SK-N-SH (cell line): ENCODE measurements around the gene LTC4S. TPM values are rescaled to one million over a fixed set of nuclear protein-coding genes. Genes with fewer than 3 reads are reported as not detected.
"Not testable (repeated sequence)": the region's sequence is repeated elsewhere in the genome, so short reads cannot be mapped to it uniquely, and the experiment has no call there.

Experiments used
- CTCF ChIA-PET: fragments of 300-600, 350-600 bp; formaldehyde crosslinking; extraction: SDS; loops from one replicate; lab custom pipeline; 2021; lab: Yijun Ruan, JAX
- POLR2A ChIA-PET: fragments of 350-600 bp; sonication (Branson Sonifier 250); formaldehyde crosslinking; extraction: SDS; loops from one replicate; lab custom pipeline; 2020; ENCODE audit warnings: antibody characterized with exemption, inconsistent platforms; lab: Yijun Ruan, JAX
- DNase-seq: peaks from one replicate; pipeline ENCODE4 v3.0.0; 2012
- H2AFZ ChIP-seq: fragments of 200-600 bp; sonication (generic); 2 replicates; pipeline ENCODE4 v1.8.1; 2016; ENCODE audit warnings: antibody characterized with exemption, mild to moderate bottlenecking, low read depth
- H3F3A ChIP-seq: fragments of 200-600 bp; sonication (generic); replicated peaks from 2 replicates; pipeline ENCODE3; 2016; ENCODE audit warnings: antibody characterized with exemption, mild to moderate bottlenecking; ENCODE audit not compliant: insufficient read depth
- H3K27ac ChIP-seq, 2 experiments: fragments of 200-500 bp in 1 of 2; fragments of 200-600 bp in 1 of 2; sonication (Bioruptor generic) in 1 of 2; sonication (generic), shearing (Covaris generic) in 1 of 2; 2 replicates each; pipeline versions ENCODE4 v1.5.1 to v1.6.1; 2014 to 2016; ENCODE audit warnings: low read depth in 2 of 2, inconsistent platforms in 1 of 2, low read length in 1 of 2, mild to moderate bottlenecking in 1 of 2, mixed read lengths in 1 of 2
- H3K27me3 ChIP-seq: fragments of 200-600 bp; sonication (generic), shearing (Covaris generic); 2 replicates; pipeline ENCODE4 v1.6.1; 2016; ENCODE audit warnings: mixed run types; ENCODE audit not compliant: insufficient read depth
- H3K36me3 ChIP-seq, 2 experiments: fragments of 200-500 bp in 1 of 2; fragments of 200-600 bp in 1 of 2; sonication (Bioruptor generic) in 1 of 2; sonication (generic) in 1 of 2; replicated peaks in 1 of 2; 2 replicates each; pipeline versions ENCODE3 to v1.5.1; 2014 to 2016; ENCODE audit warnings: low read length in 1 of 2, mild to moderate bottlenecking in 1 of 2; ENCODE audit not compliant: insufficient read depth in 2 of 2, control insufficient read depth in 1 of 2
- H3K4me1 ChIP-seq, 2 experiments: fragments of 200-500 bp in 1 of 2; fragments of 200-600 bp in 1 of 2; sonication (Bioruptor generic) in 1 of 2; sonication (generic), shearing (Covaris generic) in 1 of 2; 2 replicates each; pipeline versions ENCODE4 v1.5.1 to v1.6.1; 2014 to 2016; ENCODE audit warnings: low read depth in 1 of 2, low read length in 1 of 2, mixed run types in 1 of 2; ENCODE audit not compliant: insufficient read depth in 2 of 2, control insufficient read depth in 1 of 2
- H3K4me2 ChIP-seq: fragments of 200-600 bp; sonication (generic), shearing (Covaris generic); 2 replicates; pipeline ENCODE4 v1.6.1; 2017; ENCODE audit warnings: mixed run types
- H3K4me3 ChIP-seq, 2 experiments: fragments of 200-500 bp in 1 of 2; fragments of 200-600 bp in 1 of 2; sonication (Bioruptor generic) in 1 of 2; sonication (generic), shearing (Covaris generic) in 1 of 2; 2 replicates each; pipeline versions ENCODE4 v1.5.1 to v1.8.1; 2014 to 2016; ENCODE audit warnings: low read depth in 2 of 2, inconsistent platforms in 1 of 2, low read length in 1 of 2, mild to moderate bottlenecking in 1 of 2, mixed read lengths in 1 of 2, moderate library complexity in 1 of 2
- H3K79me2 ChIP-seq: fragments of 200-600 bp; sonication (generic); 2 replicates; pipeline ENCODE4 v1.8.1; 2017; ENCODE audit warnings: mild to moderate bottlenecking; ENCODE audit not compliant: insufficient read depth
- H3K9ac ChIP-seq: fragments of 200-600 bp; sonication (generic); 2 replicates; pipeline ENCODE4 v1.6.1; 2017; ENCODE audit warnings: mixed run types
- H3K9me2 ChIP-seq: fragments of 200-600 bp; sonication (generic); 2 replicates; pipeline ENCODE4 v1.6.1; 2017; ENCODE audit warnings: mixed run types
- H3K9me3 ChIP-seq: fragments of 200-600 bp; sonication (generic); 2 replicates; pipeline ENCODE4 v1.6.1; 2017; ENCODE audit warnings: mixed run types, mild to moderate bottlenecking, moderate library complexity
- H4K20me1 ChIP-seq: fragments of 200-600 bp; sonication (generic); 2 replicates; pipeline ENCODE4 v1.6.1; 2017; ENCODE audit warnings: mild to moderate bottlenecking, mixed run types; ENCODE audit not compliant: insufficient read depth
- CHD2 ChIP-seq: fragments of 150-350 bp; IDR thresholded peaks from 2 replicates; pipeline ENCODE4 v1.6.1; 2018; ENCODE audit warnings: low read length; ENCODE audit not compliant: partially characterized antibody
- ELF1 ChIP-seq: IDR thresholded peaks from 2 replicates; pipeline ENCODE4 v1.4.0; 2012
- EZH2phosphoT487 ChIP-seq: fragments of 200-600 bp; sonication (generic); IDR thresholded peaks from 2 replicates; pipeline ENCODE4 v1.6.1; 2017; ENCODE audit warnings: low read depth, mixed run types, mild to moderate bottlenecking, antibody characterized with exemption, moderate library complexity, borderline replicate concordance
- FOSL2 ChIP-seq: IDR thresholded peaks from 2 replicates; pipeline ENCODE4 v1.4.0; 2012; ENCODE audit warnings: low read depth, mild to moderate bottlenecking, moderate library complexity, borderline replicate concordance
- FOXJ3 ChIP-seq: sonication (generic); formaldehyde crosslinking; IDR thresholded peaks from 2 replicates; pipeline ENCODE4 v1.5.1; 2020; ENCODE audit warnings: mild to moderate bottlenecking, missing genetic modification reagents
- FOXM1 ChIP-seq: IDR thresholded peaks from 2 replicates; pipeline ENCODE4 v1.4.0; 2012; ENCODE audit warnings: low read depth, mild to moderate bottlenecking
- GATA2 ChIP-seq: sonication (generic); formaldehyde crosslinking; IDR thresholded peaks from 2 replicates; pipeline ENCODE4 v1.5.0; 2020; ENCODE audit warnings: mild to moderate bottlenecking, missing genetic modification reagents
- JUND ChIP-seq: IDR thresholded peaks from 2 replicates; pipeline ENCODE4 v1.4.0; 2012
- NFIC ChIP-seq: IDR thresholded peaks from 2 replicates; pipeline ENCODE4 v1.4.0; 2012; ENCODE audit warnings: borderline replicate concordance
- POLR2AphosphoS5 ChIP-seq: IDR thresholded peaks from 2 replicates; pipeline ENCODE4 v1.6.1; 2012; ENCODE audit warnings: low read depth, low read length
- RAD21 ChIP-seq: IDR thresholded peaks from 2 replicates; pipeline ENCODE4 v1.6.1; 2012; ENCODE audit warnings: mild to moderate bottlenecking, low read length
- RCOR1 ChIP-seq: fragments of 150-350 bp; IDR thresholded peaks from 2 replicates; pipeline ENCODE4 v1.6.1; 2017; ENCODE audit warnings: antibody characterized with exemption, low read length
- RXRA ChIP-seq: IDR thresholded peaks from 2 replicates; pipeline ENCODE4 v1.4.0; 2012; ENCODE audit warnings: low read depth, mild to moderate bottlenecking, borderline replicate concordance
- SIN3A ChIP-seq: IDR thresholded peaks from 2 replicates; pipeline ENCODE4 v1.6.1; 2012; ENCODE audit warnings: low read depth, mild to moderate bottlenecking, low read length, moderate library complexity, borderline replicate concordance
- TAF1 ChIP-seq: IDR thresholded peaks from 2 replicates; pipeline ENCODE4 v1.6.1; 2012; ENCODE audit warnings: low read depth, mild to moderate bottlenecking, low read length, moderate library complexity, borderline replicate concordance
- TCF12 ChIP-seq: IDR thresholded peaks from 2 replicates; pipeline ENCODE4 v1.4.0; 2012
- WGBS: methylation state at CpG from one replicate; pipeline ENCODE4 v1.1.6; 2017; ENCODE audit warnings: low lambda C conversion rate; 5-methylcytosine and 5-hydroxymethylcytosine counted together
- polyA plus RNA-seq, 3 experiments: library from polyadenylated mRNA; depleted of rRNA; stranded (reverse); fragments of >200 nt; gene quantifications; 2 replicates each; pipeline ENCODE4 v1.2.3, GENCODE V29; 2012
- TF ChIP-seq, protein P1 (sequence below): IDR thresholded peaks from 2 replicates; pipeline ENCODE4 v1.4.0; 2012; ENCODE audit warnings: low read depth, borderline replicate concordance
- TF ChIP-seq, protein P2 (sequence below): fragments of 200-600 bp; sonication (generic); IDR thresholded peaks from 2 replicates; pipeline ENCODE4 v1.6.1; 2017; ENCODE audit warnings: antibody characterized with exemption, mild to moderate bottlenecking, moderate library complexity
- TF ChIP-seq, protein P3 (sequence below): IDR thresholded peaks from 2 replicates; pipeline ENCODE4; 2012
- TF ChIP-seq, protein P4 (sequence below): IDR thresholded peaks from 2 replicates; pipeline ENCODE4 v1.6.1; 2012; ENCODE audit warnings: mild to moderate bottlenecking, low read depth, low read length, moderate library complexity

The LTC4S gene
- polyA plus RNA-seq, 1 of the 3 experiments (the other 2 are of a cell fraction): 0.43 TPM

DNA sequence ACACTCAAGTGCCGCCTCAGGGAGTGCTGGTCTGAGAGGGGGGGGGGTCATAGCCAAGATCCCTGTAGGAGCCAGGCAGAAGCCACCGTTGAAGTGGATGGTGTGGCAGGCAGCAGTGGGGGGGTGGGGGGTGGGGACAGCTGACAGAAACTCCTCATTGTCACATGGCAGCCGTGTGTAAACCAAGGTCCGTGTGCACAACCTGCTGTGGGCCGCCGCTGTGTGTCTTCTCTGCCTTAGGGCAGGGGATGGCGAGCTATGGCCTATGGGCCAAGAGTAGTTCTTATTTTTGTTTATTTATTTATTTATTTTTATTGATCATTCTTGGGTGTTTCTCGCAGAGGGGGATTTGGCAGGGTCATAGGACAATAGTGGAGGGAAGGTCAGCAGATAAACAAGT lies 40.3 kb downstream of the LTC4S start:
- DNase-seq: no peak
- Histone ChIP-seq H3K27me3 (no peaks in the 10 kb centered on the region), H3K4me1 (no peaks in the 10 kb centered on the region; a peak in 1 of 4 replicates), H2AFZ (no peak overlapping the region), H3K79me2 (peaks cover 17% of the 10 kb centered on the region), H3K4me2 (no peak overlapping the region), H3K9ac (no peak overlapping the region), H3K27ac (no peak overlapping the region), H3K36me3 (peaks cover 61 to 67% of the 10 kb centered on the region in 2 experiments), H3K9me3 (no peaks in the 10 kb centered on the region), H3F3A (peaks cover 52% of the 10 kb centered on the region), H4K20me1 (peaks cover 44% of the 10 kb centered on the region), H3K9me2 (no peaks in the 10 kb centered on the region), H3K4me3 (no peak overlapping the region)
- WGBS: 94% methylated on average over 8 of the region's 8 CpGs
- POLR2A ChIA-PET: no interaction called here
- TF ChIP-seq GATA2 (CRISPR knock-in tag) (no peak), ELF1 (no peak), TCF12 (no peak), SIN3A (no peak), JUND (no peak), FOXJ3 (CRISPR knock-in tag) (no peak), FOXM1 (no peak), RXRA (no peak), RAD21 (no peak), FOSL2 (no peak), TAF1 (no peak), CHD2 (no peak), RCOR1 (no peak), POLR2AphosphoS5 (no peak), EZH2phosphoT487 (no peak), NFIC (no peak)
- TF ChIP-seq, protein P1, sequence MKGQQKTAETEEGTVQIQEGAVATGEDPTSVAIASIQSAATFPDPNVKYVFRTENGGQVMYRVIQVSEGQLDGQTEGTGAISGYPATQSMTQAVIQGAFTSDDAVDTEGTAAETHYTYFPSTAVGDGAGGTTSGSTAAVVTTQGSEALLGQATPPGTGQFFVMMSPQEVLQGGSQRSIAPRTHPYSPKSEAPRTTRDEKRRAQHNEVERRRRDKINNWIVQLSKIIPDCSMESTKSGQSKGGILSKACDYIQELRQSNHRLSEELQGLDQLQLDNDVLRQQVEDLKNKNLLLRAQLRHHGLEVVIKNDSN: no peak
- TF ChIP-seq, protein P2, sequence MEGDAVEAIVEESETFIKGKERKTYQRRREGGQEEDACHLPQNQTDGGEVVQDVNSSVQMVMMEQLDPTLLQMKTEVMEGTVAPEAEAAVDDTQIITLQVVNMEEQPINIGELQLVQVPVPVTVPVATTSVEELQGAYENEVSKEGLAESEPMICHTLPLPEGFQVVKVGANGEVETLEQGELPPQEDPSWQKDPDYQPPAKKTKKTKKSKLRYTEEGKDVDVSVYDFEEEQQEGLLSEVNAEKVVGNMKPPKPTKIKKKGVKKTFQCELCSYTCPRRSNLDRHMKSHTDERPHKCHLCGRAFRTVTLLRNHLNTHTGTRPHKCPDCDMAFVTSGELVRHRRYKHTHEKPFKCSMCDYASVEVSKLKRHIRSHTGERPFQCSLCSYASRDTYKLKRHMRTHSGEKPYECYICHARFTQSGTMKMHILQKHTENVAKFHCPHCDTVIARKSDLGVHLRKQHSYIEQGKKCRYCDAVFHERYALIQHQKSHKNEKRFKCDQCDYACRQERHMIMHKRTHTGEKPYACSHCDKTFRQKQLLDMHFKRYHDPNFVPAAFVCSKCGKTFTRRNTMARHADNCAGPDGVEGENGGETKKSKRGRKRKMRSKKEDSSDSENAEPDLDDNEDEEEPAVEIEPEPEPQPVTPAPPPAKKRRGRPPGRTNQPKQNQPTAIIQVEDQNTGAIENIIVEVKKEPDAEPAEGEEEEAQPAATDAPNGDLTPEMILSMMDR: no peak
- TF ChIP-seq, protein P3, sequence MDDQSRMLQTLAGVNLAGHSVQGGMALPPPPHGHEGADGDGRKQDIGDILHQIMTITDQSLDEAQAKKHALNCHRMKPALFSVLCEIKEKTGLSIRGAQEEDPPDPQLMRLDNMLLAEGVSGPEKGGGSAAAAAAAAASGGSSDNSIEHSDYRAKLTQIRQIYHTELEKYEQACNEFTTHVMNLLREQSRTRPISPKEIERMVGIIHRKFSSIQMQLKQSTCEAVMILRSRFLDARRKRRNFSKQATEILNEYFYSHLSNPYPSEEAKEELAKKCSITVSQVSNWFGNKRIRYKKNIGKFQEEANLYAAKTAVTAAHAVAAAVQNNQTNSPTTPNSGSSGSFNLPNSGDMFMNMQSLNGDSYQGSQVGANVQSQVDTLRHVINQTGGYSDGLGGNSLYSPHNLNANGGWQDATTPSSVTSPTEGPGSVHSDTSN: no peak
- TF ChIP-seq, protein P4, sequence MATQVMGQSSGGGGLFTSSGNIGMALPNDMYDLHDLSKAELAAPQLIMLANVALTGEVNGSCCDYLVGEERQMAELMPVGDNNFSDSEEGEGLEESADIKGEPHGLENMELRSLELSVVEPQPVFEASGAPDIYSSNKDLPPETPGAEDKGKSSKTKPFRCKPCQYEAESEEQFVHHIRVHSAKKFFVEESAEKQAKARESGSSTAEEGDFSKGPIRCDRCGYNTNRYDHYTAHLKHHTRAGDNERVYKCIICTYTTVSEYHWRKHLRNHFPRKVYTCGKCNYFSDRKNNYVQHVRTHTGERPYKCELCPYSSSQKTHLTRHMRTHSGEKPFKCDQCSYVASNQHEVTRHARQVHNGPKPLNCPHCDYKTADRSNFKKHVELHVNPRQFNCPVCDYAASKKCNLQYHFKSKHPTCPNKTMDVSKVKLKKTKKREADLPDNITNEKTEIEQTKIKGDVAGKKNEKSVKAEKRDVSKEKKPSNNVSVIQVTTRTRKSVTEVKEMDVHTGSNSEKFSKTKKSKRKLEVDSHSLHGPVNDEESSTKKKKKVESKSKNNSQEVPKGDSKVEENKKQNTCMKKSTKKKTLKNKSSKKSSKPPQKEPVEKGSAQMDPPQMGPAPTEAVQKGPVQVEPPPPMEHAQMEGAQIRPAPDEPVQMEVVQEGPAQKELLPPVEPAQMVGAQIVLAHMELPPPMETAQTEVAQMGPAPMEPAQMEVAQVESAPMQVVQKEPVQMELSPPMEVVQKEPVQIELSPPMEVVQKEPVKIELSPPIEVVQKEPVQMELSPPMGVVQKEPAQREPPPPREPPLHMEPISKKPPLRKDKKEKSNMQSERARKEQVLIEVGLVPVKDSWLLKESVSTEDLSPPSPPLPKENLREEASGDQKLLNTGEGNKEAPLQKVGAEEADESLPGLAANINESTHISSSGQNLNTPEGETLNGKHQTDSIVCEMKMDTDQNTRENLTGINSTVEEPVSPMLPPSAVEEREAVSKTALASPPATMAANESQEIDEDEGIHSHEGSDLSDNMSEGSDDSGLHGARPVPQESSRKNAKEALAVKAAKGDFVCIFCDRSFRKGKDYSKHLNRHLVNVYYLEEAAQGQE: no peak
- CTCF ChIA-PET: no interaction called here

DNA sequence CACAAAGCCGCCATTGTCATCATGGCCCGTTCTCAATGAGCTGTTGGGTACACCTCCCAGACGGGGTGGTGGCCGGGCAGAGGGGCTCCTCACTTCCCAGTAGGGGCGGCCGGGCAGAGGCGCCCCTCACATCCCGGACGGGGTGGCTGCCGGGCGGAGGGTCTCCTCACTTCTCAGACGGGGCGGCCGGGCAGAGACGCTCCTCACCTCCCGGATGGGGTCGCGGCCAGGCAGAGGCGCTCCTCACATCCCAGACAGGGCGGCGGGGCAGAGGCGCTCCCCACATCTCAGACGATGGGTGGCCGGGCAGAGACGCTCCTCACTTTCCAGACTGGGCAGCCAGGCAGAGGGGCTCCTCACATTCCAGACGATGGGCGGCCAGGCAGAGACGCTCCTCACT lies 41.1 kb downstream of the LTC4S start:
- H3K79me2 ChIP-seq, H2AFZ ChIP-seq, POLR2A ChIA-PET, H3K27ac ChIP-seq, H3K4me3 ChIP-seq, H3K4me1 ChIP-seq, H3K9me2 ChIP-seq, H3K27me3 ChIP-seq, H3K4me2 ChIP-seq, H3K9me3 ChIP-seq, H3K9ac ChIP-seq, DNase-seq, CTCF ChIA-PET: not testable (repeated sequence)
- peaks cover 43% of the 10 kb centered on the region for H4K20me1 ChIP-seq
- peaks cover 54 to 60% of the 10 kb centered on the region in 2 experiments for H3K36me3 ChIP-seq
- peaks cover 50% of the 10 kb centered on the region for H3F3A ChIP-seq
- 60% methylated on average over 4 of the region's 28 CpGs for WGBS
